ENCODE measurements around the gene CLSTN2.

CLSTN2 gene

DNA sequence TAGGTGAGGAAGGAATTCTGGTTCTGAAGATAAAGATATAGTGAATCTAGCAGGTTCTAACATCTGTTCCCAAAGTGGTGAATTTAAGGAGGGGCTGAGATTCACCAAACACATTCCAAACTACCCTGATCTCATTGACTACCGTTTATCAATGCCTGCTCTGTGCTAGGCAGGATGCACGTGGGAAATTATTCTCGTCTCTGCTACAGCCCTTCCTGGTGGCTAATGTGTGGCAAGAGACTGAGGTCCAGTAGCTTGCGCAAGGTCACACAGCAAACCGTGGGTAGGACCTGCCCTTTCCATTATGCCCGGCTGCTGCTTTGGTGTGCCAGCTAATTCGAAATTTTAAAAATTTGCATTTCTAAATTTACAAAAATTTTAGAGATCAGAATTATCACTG, 533.4 kb downstream of the CLSTN2 start:
- TF ChIP-seq, protein P1, sequence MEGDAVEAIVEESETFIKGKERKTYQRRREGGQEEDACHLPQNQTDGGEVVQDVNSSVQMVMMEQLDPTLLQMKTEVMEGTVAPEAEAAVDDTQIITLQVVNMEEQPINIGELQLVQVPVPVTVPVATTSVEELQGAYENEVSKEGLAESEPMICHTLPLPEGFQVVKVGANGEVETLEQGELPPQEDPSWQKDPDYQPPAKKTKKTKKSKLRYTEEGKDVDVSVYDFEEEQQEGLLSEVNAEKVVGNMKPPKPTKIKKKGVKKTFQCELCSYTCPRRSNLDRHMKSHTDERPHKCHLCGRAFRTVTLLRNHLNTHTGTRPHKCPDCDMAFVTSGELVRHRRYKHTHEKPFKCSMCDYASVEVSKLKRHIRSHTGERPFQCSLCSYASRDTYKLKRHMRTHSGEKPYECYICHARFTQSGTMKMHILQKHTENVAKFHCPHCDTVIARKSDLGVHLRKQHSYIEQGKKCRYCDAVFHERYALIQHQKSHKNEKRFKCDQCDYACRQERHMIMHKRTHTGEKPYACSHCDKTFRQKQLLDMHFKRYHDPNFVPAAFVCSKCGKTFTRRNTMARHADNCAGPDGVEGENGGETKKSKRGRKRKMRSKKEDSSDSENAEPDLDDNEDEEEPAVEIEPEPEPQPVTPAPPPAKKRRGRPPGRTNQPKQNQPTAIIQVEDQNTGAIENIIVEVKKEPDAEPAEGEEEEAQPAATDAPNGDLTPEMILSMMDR (IDR thresholded peaks at IDR 0.05; ENCODE audit: control extremely low read depth, extremely low read depth, low read depth, missing control alignments), result no peak
- CTCF ChIA-PET, result no interaction called here
- DNase-seq (ENCODE audit: extremely low spot score), result no peak
- POLR2A ChIA-PET, result no interaction called here

DNA sequence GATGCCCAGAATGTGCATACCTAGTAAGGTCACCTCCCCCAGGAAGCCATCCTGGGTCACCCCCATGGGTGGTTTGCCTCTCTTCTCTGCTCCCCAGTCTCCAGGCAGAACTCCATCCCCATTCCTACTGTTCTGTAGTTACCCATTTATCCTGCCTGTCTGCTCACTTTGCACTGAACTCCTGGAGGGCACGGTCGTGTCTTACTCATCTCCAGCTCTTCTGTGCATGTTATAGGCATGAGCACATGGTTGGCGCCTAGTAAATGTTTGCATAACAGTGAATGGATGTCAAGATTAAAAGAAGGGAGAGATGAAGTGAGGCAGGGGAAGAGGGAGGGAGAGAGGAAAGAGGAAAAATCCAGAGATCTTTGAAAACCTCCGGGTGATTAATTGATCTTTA, 534.5 kb downstream of the CLSTN2 start:
- DNase-seq (ENCODE audit: extremely low spot score), result no peak
- TF ChIP-seq, protein P1 (IDR thresholded peaks at IDR 0.05; ENCODE audit: control extremely low read depth, extremely low read depth, low read depth, missing control alignments), result no peak
- POLR2A ChIA-PET, result no interaction called here
- CTCF ChIA-PET, result no interaction called here

DNA sequence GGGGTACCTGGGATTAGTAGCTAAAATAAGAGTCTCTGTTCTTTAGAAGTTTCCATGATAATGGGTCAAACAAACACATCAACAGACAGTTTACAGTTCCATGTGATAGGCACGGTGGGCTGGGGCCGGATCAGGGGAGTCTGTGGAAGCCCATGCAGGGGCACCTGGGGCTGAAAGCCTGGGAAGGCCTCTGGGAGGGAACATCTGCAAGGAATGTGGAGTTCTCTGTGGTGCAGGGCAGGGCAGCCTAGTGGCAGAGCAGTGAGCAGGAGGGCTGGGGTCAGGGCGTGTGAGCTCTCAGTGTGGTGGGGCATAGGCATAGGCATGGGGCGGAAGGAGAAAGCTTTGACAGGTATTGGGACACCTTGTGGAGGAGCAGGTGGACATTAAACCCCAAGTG, 535.2 kb downstream of the CLSTN2 start:
- no peak for DNase-seq (ENCODE audit: extremely low spot score)
- CTCF ChIA-PET, result no interaction called here
- TF ChIP-seq, protein P1 (IDR thresholded peaks at IDR 0.05; ENCODE audit: control extremely low read depth, extremely low read depth, low read depth, missing control alignments), result no peak
- POLR2A ChIA-PET, result no interaction called here

DNA sequence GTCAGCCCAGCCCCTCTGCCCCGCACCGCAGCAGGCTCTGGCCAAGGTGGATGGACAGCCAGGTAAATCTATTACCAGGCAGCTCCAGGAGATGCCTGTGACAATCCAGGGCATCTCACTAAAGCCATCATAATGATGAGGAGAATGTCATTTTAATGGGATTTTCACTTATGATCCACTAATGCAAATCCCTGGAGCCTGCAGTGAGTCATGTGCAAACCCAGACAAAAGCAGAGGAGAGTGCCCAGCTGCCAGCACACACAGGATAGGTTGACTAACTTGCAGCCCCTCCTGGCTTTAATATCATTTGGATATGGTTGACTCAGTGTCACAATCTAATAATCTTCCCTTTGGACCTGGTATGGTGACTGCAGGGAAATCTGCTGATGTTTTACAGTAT, 536.0 kb downstream of the CLSTN2 start:
- no peak for DNase-seq (ENCODE audit: extremely low spot score)
- ChIA-PET CTCF (no interaction called here), POLR2A (no interaction called here)
- TF ChIP-seq, protein P1 (IDR thresholded peaks at IDR 0.05; ENCODE audit: control extremely low read depth, extremely low read depth, low read depth, missing control alignments), result no peak

DNA sequence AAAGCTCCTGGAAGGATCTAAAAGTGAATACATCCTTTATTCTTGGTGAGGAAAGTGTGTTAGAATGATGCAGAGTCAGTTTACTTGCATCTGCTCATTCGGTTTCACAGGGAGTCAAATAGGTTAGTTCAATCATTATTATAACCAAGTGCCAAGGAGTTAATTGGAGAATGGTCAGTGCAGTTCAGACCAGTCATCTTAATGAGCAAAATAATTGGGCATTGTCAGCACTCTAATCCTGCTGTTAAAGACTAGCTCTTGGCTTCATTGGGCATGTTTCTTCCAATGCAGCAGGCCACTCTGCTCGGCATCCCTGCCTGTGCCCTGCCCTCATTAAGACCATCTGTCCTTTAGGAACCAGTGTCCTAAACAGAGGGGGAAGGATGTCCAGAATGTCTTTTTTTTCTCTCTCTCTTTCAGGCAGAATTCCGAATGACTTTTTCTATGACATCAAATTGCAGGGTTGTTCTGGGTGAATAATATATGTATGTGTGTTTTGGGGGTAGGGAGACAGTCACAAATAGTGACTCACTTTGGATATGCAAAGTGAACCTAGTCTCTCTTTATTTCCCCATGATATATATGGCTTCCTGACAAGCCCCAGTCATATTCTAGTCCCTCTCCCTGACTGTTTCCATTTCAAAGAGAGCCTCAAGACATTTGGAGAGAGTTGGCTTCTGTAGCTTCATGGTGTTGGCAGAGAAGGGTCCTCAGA, 537.5 kb downstream of the CLSTN2 start:
- ChIA-PET CTCF (interaction anchor here (1.4 kb wide), 1 partner anchor 15 kb away, joined by 3 read pairs; no protein-coding TSS in a partner anchor), POLR2A (no interaction called here)
- no peak for DNase-seq (ENCODE audit: extremely low spot score)
- TF ChIP-seq, protein P1 (IDR thresholded peaks at IDR 0.05; ENCODE audit: control extremely low read depth, extremely low read depth, low read depth, missing control alignments), result no peak

DNA sequence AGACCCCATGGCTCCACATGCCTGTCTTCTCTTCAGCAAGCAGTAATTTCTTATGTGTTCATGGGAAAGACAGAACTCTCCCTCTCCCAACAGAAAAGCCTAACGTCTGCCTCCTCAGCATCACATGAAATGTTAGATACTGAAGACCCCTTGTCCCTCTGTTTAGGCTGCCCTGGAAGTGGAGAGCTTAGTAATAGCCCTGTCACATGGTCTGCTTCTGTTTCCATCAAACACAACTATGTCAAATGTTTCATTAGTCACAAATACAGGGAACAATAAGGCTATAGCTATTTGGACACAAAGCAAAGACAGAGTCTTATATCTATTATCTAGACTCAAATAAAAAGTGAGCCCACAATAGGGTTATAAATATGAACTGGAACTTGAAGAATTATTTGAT, 552.6 kb downstream of the CLSTN2 start:
- ChIA-PET CTCF (interaction anchor here (1.5 kb wide), 1 partner anchor 15 kb away, joined by 3 read pairs; no protein-coding TSS in a partner anchor), POLR2A (no interaction called here)
- no peak for DNase-seq (ENCODE audit: extremely low spot score)
- TF ChIP-seq, protein P1 (IDR thresholded peaks at IDR 0.05; ENCODE audit: control extremely low read depth, extremely low read depth, low read depth, missing control alignments), result no peak
